Measurements from ENCODE around the gene NELFCD.
"Not testable (repeated sequence)": the region's sequence is repeated elsewhere in the genome, so short reads cannot be mapped to it uniquely, and the experiment has no call there.

NELFCD gene

DNA sequence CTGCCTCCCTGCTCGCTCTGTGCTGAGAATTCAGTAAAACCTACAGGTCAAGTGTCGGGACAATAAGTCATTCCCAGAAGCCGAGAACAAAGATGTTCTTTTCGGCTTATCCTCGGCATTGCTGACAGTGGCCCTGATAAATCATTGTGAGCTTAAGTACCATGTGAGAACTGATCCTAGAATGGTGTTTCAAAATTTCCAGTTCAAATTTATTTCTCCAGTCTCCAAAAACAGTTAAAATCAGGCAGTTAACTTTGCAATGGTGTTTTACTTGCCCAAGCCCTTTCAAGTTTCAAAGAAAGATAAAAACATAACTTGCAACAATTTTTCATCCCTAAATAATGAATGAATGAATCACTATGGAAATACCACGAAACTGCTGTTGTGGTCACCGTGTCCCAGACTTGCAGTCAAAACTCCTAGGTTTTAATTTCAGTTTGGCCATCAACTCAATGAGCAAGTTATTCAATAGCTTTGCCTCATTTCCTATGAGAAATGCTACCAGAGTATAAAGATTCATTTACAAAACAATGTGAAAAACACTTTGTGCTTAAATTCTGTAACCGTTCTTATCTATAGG is 46.8 kb downstream of the NELFCD start:
- no peak for DNase-seq

DNA sequence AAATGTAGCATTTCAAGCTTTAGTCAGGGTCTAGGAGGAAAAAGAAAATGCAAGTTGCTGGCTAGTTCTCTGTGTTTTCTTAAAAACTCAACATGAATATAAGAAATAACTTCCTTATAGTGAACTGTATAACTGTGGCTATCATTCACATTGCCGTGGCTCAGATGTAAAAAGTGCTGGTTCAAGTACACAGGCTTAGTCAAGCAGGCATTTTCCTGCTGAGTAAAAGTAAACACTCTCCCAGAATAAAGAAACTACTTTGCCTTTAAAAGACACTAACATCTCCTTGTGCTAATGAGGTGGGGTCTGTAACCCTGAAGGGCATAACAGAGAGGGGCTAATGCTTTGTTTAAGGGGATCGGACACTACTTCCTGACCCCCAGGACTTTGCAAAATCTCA is 47.8 kb downstream of the NELFCD start:
- DNase-seq: no peak

DNA sequence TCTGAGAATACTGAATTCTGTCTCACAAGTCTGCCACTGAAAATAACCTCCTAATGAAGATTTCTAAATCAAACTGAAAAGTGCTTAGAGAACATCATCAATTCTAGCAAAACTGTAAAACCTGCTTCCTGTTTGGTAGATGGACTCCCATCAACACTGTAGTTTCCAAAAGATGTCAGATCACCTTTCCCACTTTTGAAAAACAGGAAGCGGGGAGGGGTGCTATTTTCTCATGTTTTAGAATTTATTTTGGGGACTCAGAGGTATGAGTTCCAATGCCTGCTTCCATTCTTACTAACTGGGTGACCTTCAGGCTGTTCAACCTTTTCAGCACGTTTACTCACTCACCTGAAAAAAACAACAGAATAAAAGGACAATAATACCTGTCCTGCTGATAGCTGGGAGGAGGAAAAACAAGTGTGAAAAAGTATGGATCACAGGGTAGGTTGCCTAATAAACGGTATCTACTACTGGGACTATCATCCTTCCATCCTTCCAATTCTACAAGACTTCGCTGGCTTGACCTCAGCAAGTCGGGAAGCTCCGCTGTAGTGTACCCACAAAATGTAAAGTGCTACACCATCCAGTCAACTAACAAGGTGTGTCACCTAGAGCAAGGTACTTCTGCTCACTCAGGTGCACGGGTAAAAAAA is 50.0 kb downstream of the NELFCD start:
- DNase-seq: no peak

DNA sequence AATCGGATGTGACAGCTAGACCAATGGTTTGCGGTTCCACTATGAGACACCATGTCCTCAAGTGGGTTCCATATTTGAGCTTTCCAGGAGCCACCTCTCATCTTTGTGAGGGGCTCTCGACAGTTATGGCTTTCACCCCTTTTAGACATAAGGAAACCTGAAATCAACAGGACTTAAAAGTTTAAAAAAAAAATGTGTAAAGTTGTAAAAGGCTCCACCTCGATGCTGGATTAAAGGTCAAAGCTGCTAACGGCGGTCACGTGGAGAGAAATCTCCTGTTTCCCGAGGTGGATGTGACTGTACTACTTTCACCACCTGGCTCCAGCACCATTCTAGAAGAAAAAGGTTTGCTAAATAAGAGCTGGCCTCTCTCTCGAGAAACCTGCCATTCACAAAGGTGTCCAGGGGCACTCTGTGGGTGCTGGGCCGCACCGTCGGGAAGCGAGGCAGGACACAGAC is 50.5 kb downstream of the NELFCD start:
- peak; percentile 31 for DNase-seq

DNA sequence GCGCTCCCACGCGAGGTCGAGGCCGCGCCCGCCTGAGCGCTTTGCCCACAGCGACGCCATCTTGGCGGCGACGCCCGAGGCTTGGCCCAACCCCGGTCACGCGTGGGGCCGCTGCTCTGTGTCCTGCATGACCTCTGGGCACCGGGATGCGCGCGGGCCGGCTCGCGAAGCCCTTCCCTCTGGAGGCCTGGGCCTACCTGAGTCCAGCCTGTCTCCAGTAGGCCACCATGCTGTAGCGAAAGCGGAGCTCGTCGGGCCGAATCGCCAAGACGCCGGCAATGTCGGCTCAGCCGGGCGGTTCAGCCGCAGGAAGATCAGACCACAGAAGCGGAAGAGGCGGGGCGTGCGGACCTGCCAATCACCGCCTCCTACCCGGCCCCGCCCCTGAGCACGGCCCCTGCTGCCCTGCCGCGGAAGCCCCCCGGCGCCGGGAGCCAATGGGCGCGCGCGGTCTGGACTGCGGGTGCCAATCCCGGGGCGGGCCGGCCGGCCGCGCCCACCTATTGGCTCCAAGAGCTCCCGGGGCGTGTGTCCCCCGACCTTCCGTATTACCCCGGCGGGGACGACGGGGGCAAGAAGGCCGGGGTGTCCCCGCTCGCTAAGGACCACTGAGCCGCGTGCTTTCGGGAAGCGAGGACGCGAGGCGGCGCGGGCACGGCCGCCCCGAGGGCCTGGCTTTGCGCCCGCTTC is 51.1 kb downstream of the NELFCD start, which contains the start of gene ATP5F1E:
TSS of gene ATP5F1E (minus strand) at position 313 of the 690 bp plus-strand sequence. CDS start at position 229, 84 bp downstream.
- peak; percentile 98 for DNase-seq

DNA sequence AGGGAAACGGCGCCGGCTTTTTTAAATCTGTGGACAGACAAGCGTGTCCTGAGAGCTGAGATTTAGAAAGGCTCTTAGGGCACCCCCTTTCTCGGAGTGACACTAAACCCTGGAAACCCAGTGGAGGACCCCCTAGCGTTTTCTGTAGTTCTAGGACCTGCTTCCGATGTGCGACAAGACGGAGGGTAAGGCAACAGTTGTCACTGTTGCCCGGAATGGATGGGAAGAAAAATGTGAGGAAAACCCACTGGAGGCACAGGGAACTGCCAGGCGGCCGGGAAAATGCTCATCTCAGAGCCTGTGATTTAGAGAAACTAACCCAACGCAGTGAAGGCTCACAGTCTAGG is 51.6 kb downstream of the NELFCD start:
- DNase-seq: no peak

DNA sequence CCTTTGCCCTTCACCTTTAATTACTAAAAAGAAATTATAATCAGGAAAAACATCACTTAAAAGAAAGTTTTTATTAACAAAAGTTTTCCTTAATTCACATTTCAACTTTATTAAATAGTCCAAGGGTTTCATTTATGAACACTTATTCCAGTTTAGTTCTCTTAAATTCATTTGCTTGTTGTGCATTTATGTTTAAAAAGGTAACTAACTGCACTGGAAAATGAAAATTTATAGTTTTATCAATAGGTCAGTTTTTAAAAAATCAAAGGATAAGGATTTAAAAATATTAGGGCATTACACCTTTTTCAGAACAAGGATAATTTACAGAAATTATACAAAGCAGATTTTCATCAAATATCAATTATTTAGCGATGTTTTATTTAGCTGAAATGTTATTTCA is 52.0 kb downstream of the NELFCD start:
- no peak for DNase-seq

DNA sequence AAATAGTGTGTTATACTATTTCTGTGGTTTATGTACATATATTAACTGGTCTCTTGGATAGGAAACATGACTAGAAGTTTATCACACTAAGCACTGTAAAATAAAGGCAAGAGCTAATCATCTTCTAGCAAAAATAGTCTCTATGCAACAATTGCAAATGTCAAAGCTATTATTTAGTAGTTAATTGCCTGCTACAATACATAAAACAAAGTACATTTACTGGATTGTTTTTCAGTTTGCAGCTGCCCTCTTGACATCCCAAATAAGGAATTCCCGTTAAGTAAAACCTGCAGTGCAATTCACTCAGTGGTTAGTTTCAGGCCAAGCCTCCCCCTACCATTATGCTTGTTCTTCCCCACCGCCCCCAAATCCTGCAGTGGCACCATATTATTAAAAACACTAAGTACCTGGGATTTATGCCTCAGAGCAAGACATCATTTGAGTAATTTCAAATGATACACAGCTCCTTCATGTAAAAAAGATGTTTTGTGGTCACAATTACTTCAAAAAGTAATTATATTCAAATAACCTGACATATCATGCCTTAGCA is 52.6 kb downstream of the NELFCD start:
- DNase-seq: no peak

DNA sequence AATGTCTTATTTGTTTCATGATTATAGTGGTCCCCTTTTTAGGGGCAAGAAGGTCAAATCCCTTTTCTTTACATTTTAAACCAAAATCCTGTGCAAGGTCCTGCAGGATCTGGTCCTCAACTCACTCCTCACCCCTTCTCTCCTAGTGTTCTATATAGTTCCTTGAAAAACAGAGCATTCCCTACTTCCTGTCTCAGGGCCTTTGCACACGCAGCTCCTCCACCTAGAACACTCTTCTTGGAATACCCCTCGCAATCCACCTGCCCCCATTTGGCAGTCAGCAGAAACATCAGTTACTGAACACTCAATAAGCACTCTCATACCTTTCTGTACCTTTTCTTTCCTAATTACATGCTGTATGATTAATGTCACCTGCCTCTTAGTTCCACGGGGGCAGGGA is 54.3 kb downstream of the NELFCD start:
- DNase-seq: no peak

DNA sequence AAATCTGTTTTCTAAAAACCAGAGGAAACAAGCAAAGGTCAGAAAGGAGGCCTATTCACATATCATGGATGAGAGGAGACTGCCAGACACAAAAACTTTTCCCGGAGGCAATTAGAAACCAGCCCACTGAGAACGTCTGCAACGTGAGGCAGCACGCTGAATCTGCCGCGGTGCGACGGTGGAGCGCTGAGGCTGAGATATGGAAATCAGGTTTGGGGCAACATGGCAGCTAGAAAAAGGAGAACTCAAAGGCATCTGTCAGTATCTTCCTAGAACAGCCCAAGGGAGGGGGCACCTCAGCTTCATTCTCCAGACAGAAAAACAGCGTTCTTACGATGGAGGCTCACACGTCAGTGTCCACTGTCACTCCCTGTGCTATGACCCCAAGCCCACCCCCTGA is 56.3 kb downstream of the NELFCD start:
- no peak for DNase-seq

DNA sequence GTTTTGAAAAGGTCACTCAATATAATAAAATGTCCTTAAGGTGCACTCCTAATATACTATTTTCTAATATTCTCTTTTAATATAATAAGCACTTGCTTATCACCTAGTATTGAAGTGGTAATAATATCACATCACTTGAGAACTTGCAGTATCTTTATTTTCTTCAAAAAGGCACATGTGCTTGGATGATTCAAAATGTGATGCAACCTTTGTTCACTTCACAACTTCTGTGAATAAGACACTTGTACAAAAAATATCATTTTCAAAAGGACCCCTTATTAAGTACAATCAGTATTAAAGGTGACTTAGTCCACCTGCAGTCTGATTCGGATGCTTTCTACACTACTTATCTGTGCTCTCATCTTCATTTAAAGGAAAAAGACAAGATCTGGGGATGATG is 58.2 kb downstream of the NELFCD start:
- no peak for DNase-seq

DNA sequence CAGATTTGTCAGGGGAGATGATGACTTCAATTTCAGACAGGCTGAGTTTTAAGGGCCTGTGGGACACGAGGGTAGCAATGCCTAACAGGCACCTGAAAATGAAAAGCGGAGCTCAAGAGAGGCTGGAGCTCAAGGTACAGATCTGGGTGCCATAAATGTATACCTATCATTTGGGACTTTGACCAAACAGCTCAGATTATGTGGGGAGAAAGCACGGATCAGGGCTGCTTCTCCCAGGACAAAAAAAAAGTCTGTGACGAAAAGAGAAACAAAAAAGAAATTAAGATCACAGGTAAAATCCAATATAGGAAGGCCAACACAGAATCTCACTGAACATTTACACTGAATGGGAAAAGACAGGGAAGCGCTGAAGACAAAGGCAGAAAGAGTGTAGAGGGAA is 59.6 kb downstream of the NELFCD start:
- DNase-seq: no peak

DNA sequence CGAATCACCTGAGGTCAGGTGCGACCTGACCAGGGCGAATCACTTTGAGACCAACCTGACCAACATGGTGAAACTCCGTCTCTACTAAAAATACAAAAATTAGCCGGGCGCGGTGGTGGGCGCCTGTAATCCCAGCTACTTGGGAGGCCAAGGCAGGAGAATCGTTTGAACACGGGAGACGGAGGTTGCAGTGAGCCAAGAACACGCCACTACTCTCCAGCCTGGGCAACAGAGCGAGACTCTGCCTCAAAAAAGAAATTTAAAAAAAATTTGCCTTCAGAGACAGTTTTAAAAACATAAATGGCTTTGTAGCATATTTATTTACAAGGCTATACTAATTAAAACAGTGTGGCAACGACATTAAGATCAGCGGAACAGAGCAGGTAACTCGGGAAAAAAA is 60.4 kb downstream of the NELFCD start:
- DNase-seq: not testable (repeated sequence)

DNA sequence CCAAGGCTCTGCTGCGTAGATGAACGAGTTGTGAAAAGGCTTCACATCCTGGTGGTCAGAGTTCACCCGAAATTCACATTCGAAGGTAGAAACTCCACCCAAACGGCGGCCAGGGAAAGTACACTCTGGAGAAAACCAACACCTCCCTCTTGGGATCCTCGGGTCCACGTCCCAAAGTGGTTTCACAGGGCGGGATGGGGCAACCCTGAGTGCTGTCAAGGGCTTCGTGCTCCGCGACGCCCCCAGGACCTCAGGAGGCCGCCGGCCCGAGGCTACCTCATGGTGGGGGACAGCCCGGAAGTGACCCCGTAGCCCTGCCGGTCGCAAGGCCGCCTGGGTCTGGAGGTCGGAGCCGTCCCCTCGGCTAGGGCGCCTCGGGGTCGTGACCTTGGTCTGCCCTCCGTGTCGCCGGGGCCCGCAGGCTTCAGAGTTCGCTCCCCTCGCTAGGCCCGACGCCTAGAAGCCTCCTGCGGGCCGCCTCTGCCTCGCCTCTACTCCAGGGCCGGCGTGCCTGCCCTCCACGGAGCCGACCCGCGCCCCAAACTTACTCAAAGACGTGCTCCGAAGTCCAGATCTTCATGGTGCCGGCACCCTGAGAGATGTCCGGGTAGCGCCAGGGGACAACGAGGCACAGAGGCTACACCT is 61.2 kb downstream of the NELFCD start, which contains the start of gene PRELID3B:
TSS of gene PRELID3B (minus strand) at position 636 of the 645 bp plus-strand sequence. CDS start at position 580, 56 bp downstream.
- DNase-seq: peak; percentile 45

DNA sequence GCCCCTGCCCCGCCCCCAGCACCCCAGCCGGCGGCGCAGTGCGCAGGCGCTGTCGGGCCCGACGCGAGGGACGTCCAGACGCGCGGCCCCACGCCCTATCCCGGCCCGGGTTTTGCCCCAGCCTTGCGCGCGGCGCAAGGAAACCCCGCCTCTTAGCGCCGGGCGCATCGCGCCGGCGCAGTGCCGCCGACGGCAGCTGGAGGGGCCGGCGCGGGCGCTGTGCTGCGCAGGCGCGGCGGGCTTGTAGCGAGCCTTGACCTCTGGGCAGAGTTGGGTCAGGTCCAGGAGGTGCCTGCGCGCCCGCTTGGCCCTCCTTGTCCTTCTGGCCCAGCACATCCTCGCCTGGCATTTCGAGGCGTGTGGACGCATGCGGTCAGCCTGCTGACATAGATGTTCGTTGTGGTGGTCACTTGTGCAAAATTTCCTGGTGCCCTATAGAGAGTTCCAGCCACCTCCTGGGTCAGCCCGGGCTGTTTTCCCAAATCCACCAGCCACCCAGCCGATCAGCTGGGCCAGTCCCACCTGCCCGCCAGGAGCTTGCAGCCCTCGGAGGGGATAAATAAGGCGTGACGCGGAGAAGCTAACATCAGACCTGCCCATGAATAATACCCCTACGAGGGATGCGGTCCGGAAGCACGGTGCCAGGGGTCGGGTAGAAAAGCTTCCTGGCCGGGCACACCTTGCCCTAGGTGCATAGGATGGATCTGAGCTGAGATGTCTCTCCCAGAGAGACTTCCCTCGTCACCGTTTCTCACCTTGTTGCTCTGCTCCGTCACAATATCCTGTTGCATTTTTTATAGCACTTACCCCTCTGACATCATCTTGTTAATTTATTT is 62.0 kb downstream of the NELFCD start:
- peak; percentile 96 for DNase-seq

DNA sequence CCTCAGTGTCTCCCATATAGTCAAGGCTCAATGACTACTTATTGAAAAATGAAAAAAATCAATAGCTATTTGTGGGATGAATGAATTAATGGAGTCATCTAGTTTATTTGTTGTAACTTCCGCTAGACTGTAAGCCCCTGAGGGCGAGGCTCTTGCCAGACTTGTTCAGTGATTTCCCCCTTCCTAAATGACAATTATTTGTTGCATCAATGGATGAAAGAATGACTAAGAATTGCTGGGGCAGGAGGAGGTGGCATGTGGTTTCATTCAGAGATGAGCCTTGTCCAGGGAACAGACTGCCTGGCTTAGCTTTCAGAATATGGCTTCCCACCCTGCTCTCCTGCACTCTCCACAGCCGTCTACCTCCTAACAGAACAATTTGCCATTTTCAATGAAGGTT is 62.6 kb downstream of the NELFCD start:
- DNase-seq: peak; percentile 15

DNA sequence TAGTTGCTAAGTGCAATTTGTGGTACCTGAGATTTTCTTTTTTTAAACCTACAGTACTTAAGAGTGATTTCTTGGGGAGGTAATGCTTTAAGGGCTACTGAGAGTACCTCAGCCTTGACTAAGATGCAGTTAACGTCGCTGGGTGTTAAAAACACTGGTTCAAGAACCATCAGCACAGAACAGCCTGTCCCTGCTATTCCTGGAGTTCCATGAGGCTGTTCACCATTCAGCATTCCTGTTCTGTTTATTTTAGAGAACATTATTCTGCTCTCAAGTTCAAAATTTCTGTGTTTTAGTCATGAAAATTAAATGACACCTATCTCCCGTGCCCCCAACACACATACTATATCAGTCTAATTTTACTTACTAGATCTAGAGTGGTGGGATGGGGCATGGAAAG is 63.2 kb downstream of the NELFCD start:
- DNase-seq: no peak
